HG02970 (cell line): ENCODE results near the gene EPN2.

Source experiments
- ATAC-seq: cut with Tn5 transposase; IDR thresholded peaks from one replicate; pipeline ENCODE4 v1.9.1; 2021; ENCODE audit warnings: mild to moderate bottlenecking, moderate library complexity, moderate number of reproducible peaks; ENCODE audit not compliant: unreplicated experiment, low FRiP score

Gene EPN2

GRCh38 chr17:19307521-19307920 lies 70.4 kb downstream of the EPN2 start:
- no peak for ATAC-seq

- ATAC-seq = no peak
Observed at GRCh38 chr17:19308398-19308797, 71.2 kb downstream of the EPN2 start.

GRCh38 chr17:19309701-19310100 lies 72.5 kb downstream of the EPN2 start:
- no peak for ATAC-seq

GRCh38 chr17:19310151-19310550 lies 73.0 kb downstream of the EPN2 start:
- no peak for ATAC-seq

GRCh38 chr17:19311016-19311415 lies 73.8 kb downstream of the EPN2 start:
- no peak for ATAC-seq

GRCh38 chr17:19311421-19312215 lies 74.5 kb downstream of the EPN2 start:
- no peak for ATAC-seq

- no peak for ATAC-seq
Observed at GRCh38 chr17:19312406-19312805, 75.2 kb downstream of the EPN2 start.

- ATAC-seq = no peak
Observed at GRCh38 chr17:19313066-19313745, 76.0 kb downstream of the EPN2 start.

GRCh38 chr17:19313746-19314651 lies 76.8 kb downstream of the EPN2 start:
- ATAC-seq = no peak

- ATAC-seq = no peak
Observed at GRCh38 chr17:19315104-19315503, 77.9 kb downstream of the EPN2 start.

- ATAC-seq = no peak
Observed at GRCh38 chr17:19316761-19317358, 79.7 kb downstream of the EPN2 start.

GRCh38 chr17:19317359-19318095 lies 80.4 kb downstream of the EPN2 start:
- ATAC-seq = no peak

- no peak for ATAC-seq
Observed at GRCh38 chr17:19318611-19319010, 81.4 kb downstream of the EPN2 start.

- ATAC-seq = no peak
Observed at GRCh38 chr17:19319771-19320505, 82.8 kb downstream of the EPN2 start.

GRCh38 chr17:19320876-19321275 lies 83.7 kb downstream of the EPN2 start:
- no peak for ATAC-seq

- no peak for ATAC-seq
Observed at GRCh38 chr17:19321481-19322128, 84.4 kb downstream of the EPN2 start.

- ATAC-seq = no peak
Observed at GRCh38 chr17:19322129-19322505, 85.0 kb downstream of the EPN2 start.

GRCh38 chr17:19322861-19323260 lies 85.7 kb downstream of the EPN2 start:
- ATAC-seq = no peak

GRCh38 chr17:19325542-19325941 lies 88.4 kb downstream of the EPN2 start:
- ATAC-seq = no peak
